ENCODE data around the gene UBAC2. TPM values are rescaled to one million over a fixed set of nuclear protein-coding genes. Genes with fewer than 3 reads are reported as not detected.

Gene UBAC2
- polyA plus RNA-seq, 4 donors, result 56.2 to 92.6 (median 76.0) TPM

DNA sequence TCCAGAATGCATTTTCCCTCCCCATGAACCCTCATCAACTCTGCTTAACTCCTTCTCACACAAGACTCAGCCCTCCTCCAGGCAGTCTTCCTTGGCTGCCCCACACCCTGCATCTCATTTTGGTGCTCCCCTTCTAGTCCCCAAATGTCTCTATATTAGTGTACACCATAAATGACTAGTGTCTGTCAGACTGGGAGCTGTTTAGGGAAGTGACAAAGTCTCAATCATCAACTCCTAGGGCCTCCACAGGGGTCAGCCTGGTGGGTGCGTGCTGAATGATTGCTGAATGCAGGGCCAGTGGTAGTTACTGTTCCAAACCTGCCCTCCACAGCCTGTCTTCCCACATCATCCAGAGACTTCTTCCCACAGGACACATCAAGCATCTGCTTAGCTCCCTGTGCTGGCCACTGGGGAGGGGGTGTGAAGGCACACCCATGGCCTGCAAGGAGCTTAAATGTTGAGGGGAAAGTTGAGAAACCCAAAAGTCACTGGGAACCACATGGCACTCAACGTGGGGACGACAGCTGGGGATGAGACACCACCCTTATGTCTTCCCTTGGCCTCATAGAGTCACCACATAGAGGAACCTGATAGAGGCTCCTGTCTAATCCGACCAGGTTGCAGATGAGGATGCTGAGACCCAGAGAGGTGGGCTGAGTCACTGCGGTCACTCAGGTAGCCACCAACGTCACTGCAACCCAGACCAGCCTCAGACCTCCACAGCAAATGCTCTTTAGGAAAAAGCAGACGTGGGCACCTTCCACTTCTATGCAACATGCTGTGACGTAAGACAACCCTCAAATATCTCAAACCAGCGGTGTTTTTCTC, 221.3 kb downstream of the UBAC2 start:
- FAIRE-seq (no peak), DNase-seq (no peak)
- 73 to 82% (median 79%) methylated on average over 9 of the region's 9 CpGs for WGBS, 3 donors
- Histone ChIP-seq H3K27ac (ENCODE audit: low read depth in 1 of 3, low read length in 2 of 3) (no peak overlapping the region), H3K4me3 (ENCODE audit: low read depth in 1 of 3, low read length in 3 of 3) (no peak overlapping the region), H3K4me1 (ENCODE audit: control insufficient read depth in 3 of 3, insufficient read depth in 2 of 3, low read depth in 1 of 3, low read length in 2 of 3) (peaks cover 0 to 4% (median 0%) of the 10 kb centered on the region in 3 donors), H3K27me3 (ENCODE audit: control insufficient read depth in 3 of 3, insufficient read depth in 3 of 3, low read length in 3 of 3) (peaks cover 0 to 4% (median 0%) of the 10 kb centered on the region in 3 donors), H3K36me3 (ENCODE audit: control insufficient read depth in 3 of 3, insufficient read depth in 2 of 3, low read depth in 1 of 3, low read length in 3 of 3) (no peaks in the 10 kb centered on the region), H3K9me3 (ENCODE audit: control insufficient read depth in 2 of 2, insufficient read depth in 1 of 2, low read depth in 1 of 2, low read length in 1 of 2) (no peaks in the 10 kb centered on the region)

DNA sequence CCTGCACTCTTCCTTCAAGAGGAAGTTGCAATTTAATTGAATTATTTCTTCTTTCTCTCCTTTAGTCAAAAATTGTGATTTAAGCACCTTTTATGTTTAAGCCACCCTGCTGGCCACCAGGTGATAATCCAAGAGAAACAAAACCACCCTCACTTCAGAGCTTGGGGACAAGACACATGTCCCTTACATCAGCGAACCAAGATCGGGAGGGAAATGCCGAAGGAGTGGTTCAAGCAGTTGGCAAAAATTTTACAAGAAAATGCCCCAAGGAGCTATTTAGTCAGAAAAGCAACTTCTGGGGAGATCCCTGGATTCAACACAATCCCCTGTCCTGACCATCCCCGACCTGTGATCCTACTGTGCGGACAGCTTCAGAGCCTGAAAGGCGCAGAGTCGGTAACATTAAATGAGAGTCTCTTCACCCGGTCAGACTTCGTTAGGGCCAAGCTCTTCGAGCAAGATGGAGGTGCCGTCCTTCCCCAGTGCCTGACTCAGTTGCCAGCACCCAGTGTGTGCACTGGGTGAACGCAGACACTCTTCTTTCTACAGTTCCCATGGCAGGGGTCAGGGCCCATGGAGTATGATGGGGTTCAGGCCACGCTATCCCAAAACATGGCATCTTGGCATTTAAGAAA, 222.0 kb downstream of the UBAC2 start:
- H3K9me3 ChIP-seq (ENCODE audit: control insufficient read depth in 2 of 2, insufficient read depth in 1 of 2, low read depth in 1 of 2, low read length in 1 of 2), result no peaks in the 10 kb centered on the region
- no peak for DNase-seq
- no peaks in the 10 kb centered on the region for H3K36me3 ChIP-seq (ENCODE audit: control insufficient read depth in 3 of 3, insufficient read depth in 2 of 3, low read depth in 1 of 3, low read length in 3 of 3)
- H3K4me3 ChIP-seq (ENCODE audit: low read depth in 1 of 3, low read length in 3 of 3), result no peak overlapping the region
- no peak overlapping the region for H3K27ac ChIP-seq (ENCODE audit: low read depth in 1 of 3, low read length in 2 of 3)
- peaks cover 0 to 4% (median 0%) of the 10 kb centered on the region in 3 donors for H3K4me1 ChIP-seq (ENCODE audit: control insufficient read depth in 3 of 3, insufficient read depth in 2 of 3, low read depth in 1 of 3, low read length in 2 of 3)
- WGBS, 3 donors, result 95 to 96% (median 95%) methylated on average over 13 of the region's 13 CpGs
- H3K27me3 ChIP-seq (ENCODE audit: control insufficient read depth in 3 of 3, insufficient read depth in 3 of 3, low read length in 3 of 3), result peaks cover 0 to 4% (median 0%) of the 10 kb centered on the region in 3 donors
- no peak for FAIRE-seq

DNA sequence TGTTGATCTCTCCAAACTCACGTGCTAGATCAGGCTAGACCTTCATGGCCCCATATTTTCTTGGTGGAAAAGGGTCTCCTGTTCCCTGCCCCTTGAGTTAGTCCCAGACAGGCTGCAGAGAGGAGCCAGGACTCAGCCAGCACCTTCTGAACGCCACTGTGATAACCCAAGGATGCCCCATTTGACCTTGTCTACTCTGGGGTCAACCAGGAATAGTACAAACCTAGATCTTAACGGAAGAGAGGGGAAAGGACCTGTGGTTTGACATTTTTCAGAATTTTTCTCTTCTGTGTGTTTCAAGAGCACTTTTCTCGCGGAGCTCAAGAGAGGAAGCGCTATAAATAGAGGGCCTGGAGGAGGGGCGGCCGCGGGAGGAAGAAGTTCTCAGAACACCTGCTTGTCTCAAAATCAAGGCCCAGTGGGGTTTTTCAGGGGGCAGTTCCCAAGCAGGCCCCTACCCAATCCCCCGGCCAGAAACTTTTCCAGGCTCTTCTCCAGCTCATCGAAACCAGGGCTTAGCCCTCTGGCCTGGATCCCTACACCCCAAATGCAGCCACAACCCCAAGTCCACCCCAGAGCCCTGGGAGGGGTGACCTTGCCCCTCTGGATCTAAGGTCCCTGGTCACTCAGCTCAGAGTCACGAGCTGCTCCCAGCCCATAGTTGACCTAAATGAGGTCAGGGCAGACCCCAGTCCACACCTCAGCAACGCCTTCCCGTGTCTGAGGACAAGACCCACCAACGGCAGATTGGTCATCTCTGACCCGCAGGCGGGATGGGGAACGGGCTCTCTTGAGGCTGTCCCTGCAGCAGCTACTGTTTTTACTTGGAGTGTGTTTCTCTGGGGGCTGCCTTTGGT, 225.1 kb downstream of the UBAC2 start:
- Histone ChIP-seq H3K27me3 (ENCODE audit: control insufficient read depth in 3 of 3, insufficient read depth in 3 of 3, low read length in 3 of 3) (peaks cover 0 to 4% (median 0%) of the 10 kb centered on the region in 3 donors), H3K4me1 (ENCODE audit: control insufficient read depth in 3 of 3, insufficient read depth in 2 of 3, low read depth in 1 of 3, low read length in 2 of 3) (peaks cover 0 to 2% (median 0%) of the 10 kb centered on the region in 3 donors), H3K27ac (ENCODE audit: low read depth in 1 of 3, low read length in 2 of 3) (peak overlapping the region; percentile 9 to 62 (median 38)), H3K4me3 (ENCODE audit: low read depth in 1 of 3, low read length in 3 of 3) (no peak overlapping the region), H3K36me3 (ENCODE audit: control insufficient read depth in 3 of 3, insufficient read depth in 2 of 3, low read depth in 1 of 3, low read length in 3 of 3) (no peaks in the 10 kb centered on the region), H3K9me3 (ENCODE audit: control insufficient read depth in 2 of 2, insufficient read depth in 1 of 2, low read depth in 1 of 2, low read length in 1 of 2) (peaks cover 0 to 2% of the 10 kb centered on the region in 2 donors)
- FAIRE-seq, result no peak
- peak in 1 of 2 donors; percentile 49 for DNase-seq
- 64 to 84% (median 73%) methylated on average over 18 of the region's 18 CpGs for WGBS, 3 donors

DNA sequence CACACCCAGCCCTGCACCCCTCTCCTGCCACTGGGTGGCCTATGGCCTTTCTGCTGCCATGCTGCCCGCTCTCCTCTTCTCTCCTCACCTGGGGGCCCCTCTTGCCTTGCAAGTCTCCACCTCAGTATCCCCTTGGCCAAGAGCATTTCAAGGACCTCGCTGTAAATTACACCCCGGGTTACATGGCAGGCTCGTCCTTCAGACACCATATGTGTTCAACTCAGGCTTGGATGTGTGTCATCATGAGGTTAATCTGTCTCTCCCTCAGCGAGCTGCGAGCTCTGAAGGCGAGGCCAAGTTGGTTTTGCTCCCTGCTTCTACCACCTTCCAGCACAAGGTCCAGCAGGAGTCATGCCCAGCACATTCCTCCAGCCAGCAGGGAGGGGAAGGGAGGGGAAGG, 225.8 kb downstream of the UBAC2 start:
- peaks cover 0 to 2% (median 0%) of the 10 kb centered on the region in 3 donors for H3K4me1 ChIP-seq (ENCODE audit: control insufficient read depth in 3 of 3, insufficient read depth in 2 of 3, low read depth in 1 of 3, low read length in 2 of 3)
- 61 to 75% (median 62%) methylated on average over 7 of the region's 7 CpGs for WGBS, 3 donors
- no peak overlapping the region for H3K4me3 ChIP-seq (ENCODE audit: low read depth in 1 of 3, low read length in 3 of 3)
- no peak for FAIRE-seq
- no peaks in the 10 kb centered on the region for H3K36me3 ChIP-seq (ENCODE audit: control insufficient read depth in 3 of 3, insufficient read depth in 2 of 3, low read depth in 1 of 3, low read length in 3 of 3)
- peaks cover 0 to 4% (median 0%) of the 10 kb centered on the region in 3 donors for H3K27me3 ChIP-seq (ENCODE audit: control insufficient read depth in 3 of 3, insufficient read depth in 3 of 3, low read length in 3 of 3)
- peaks cover 0 to 2% of the 10 kb centered on the region in 2 donors for H3K9me3 ChIP-seq (ENCODE audit: control insufficient read depth in 2 of 2, insufficient read depth in 1 of 2, low read depth in 1 of 2, low read length in 1 of 2)
- no peak for DNase-seq
- H3K27ac ChIP-seq (ENCODE audit: low read depth in 1 of 3, low read length in 2 of 3), result peak overlapping the region in 1 of 3 donors; percentile 46

DNA sequence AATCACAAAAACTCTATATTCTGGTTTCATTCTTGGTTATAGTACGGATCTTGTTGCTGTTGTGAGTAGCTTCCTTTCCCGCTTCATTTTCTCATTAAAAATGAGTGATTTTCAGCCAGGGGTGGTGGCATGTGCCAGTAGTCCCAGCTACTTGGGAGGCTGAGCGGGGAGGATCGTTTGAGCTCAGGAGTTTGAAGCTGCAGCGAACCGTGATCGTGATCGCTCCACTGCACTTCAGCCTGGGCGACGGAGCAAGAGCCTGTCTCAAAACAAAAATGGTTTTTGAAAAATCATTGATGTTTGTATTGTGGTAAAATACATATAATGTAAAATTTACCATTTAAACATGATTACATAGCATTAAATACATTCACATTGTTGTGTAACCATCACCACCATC, 229.0 kb downstream of the UBAC2 start:
- FAIRE-seq, result no peak
- no peak for DNase-seq
- Histone ChIP-seq H3K36me3 (ENCODE audit: control insufficient read depth in 3 of 3, insufficient read depth in 2 of 3, low read depth in 1 of 3, low read length in 3 of 3) (no peaks in the 10 kb centered on the region), H3K9me3 (ENCODE audit: control insufficient read depth in 2 of 2, insufficient read depth in 1 of 2, low read depth in 1 of 2, low read length in 1 of 2) (peaks cover 0 to 2% of the 10 kb centered on the region in 2 donors), H3K4me1 (ENCODE audit: control insufficient read depth in 3 of 3, insufficient read depth in 2 of 3, low read depth in 1 of 3, low read length in 2 of 3) (peaks cover 0 to 4% (median 0%) of the 10 kb centered on the region in 3 donors), H3K27me3 (ENCODE audit: control insufficient read depth in 3 of 3, insufficient read depth in 3 of 3, low read length in 3 of 3) (no peaks in the 10 kb centered on the region), H3K27ac (ENCODE audit: low read depth in 1 of 3, low read length in 2 of 3) (no peak overlapping the region), H3K4me3 (ENCODE audit: low read depth in 1 of 3, low read length in 3 of 3) (no peak overlapping the region)
- WGBS, 3 donors, result 92 to 96% (median 94%) methylated on average over 10 of the region's 10 CpGs

DNA sequence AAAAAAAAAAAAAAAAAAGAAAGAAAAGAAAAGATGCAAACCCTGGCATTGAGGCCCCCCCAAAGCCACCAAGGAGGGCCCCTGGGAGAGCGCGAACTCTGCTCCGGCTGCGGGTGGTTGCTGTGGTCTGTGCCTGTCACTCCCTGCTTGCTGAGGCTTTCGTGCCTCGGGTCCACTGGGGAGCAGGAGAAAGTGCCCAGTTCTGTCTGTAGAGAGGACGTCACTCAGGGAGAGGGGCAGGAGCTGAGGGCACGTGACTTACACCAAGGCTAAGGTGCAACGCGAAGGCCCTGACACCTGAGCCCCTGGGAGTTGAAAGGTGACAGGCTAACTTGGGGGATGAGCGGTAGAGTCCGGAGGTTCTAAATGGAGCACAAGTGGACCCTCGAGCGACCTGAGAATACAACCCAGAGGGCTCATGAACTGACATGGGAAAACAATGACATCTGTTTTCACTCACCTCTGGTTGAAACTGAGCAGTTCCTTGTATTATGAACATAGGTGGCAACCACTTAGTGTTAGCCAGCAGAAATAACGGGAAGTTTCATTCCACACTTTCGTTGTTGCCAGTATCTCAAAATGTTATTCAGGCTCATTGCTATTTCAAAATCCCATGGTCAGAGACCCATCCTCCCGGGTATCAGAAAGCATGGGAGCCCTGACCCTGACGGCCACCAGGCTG, 231.4 kb downstream of the UBAC2 start:
- WGBS, 3 donors, result 68 to 85% (median 72%) methylated on average over 18 of the region's 18 CpGs
- H3K27ac ChIP-seq (ENCODE audit: low read depth in 1 of 3, low read length in 2 of 3), result peak overlapping the region in 1 of 3 donors; percentile 72
- peaks cover 0 to 2% of the 10 kb centered on the region in 2 donors for H3K9me3 ChIP-seq (ENCODE audit: control insufficient read depth in 2 of 2, insufficient read depth in 1 of 2, low read depth in 1 of 2, low read length in 1 of 2)
- no peak overlapping the region for H3K4me3 ChIP-seq (ENCODE audit: low read depth in 1 of 3, low read length in 3 of 3)
- no peaks in the 10 kb centered on the region for H3K27me3 ChIP-seq (ENCODE audit: control insufficient read depth in 3 of 3, insufficient read depth in 3 of 3, low read length in 3 of 3)
- H3K36me3 ChIP-seq (ENCODE audit: control insufficient read depth in 3 of 3, insufficient read depth in 2 of 3, low read depth in 1 of 3, low read length in 3 of 3), result no peaks in the 10 kb centered on the region
- DNase-seq (no peak), FAIRE-seq (no peak)
- peaks cover 0 to 5% (median 2%) of the 10 kb centered on the region in 3 donors for H3K4me1 ChIP-seq (ENCODE audit: control insufficient read depth in 3 of 3, insufficient read depth in 2 of 3, low read depth in 1 of 3, low read length in 2 of 3)

DNA sequence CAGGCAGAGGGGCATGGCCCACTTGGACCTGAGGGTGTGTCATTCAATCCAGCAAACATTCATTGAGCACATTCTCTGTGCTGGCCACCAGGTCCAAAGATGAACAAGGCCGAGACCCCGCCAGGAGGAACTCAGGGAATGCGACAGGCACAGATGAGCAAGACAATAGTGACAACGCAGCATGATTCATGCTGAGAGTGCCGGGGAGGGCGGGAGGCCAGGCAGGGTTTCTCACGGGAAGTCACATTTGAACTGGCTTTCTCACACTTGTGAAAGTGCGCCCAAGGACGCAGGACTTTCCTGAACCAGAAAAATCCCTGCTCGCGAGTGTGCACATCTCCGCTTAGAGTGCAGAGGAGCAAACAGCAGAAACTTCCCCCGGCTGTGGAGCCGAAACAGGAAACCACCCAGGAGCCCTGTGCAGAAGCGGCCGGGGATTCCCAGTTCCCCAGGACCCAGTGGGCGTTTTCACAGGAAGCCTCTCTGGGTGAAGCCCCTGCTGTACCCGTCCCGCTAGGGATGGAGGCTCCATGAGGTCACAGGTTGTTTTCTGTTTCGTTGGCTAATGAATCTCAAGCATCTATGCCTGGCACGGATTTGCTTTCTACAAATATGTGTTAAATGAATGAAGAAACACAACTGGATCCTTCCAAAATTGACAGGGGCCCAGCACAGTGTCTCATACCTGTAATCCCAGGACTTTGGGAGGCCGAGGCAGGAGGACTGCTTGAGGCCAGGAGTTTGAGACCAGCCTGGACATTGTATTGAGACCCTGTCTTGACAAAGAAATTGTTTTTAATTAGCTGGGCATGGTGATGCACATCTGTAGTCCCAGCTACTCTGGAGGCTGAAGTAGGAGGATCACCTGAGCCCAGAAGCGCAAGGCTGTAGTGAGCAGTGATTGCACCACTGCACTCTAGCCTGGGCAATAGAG, 232.2 kb downstream of the UBAC2 start:
- Histone ChIP-seq H3K36me3 (ENCODE audit: control insufficient read depth in 3 of 3, insufficient read depth in 2 of 3, low read depth in 1 of 3, low read length in 3 of 3) (no peaks in the 10 kb centered on the region), H3K27ac (ENCODE audit: low read depth in 1 of 3, low read length in 2 of 3) (peak overlapping the region in 1 of 3 donors; percentile 72), H3K4me3 (ENCODE audit: low read depth in 1 of 3, low read length in 3 of 3) (no peak overlapping the region), H3K9me3 (ENCODE audit: control insufficient read depth in 2 of 2, insufficient read depth in 1 of 2, low read depth in 1 of 2, low read length in 1 of 2) (peaks cover 0 to 2% of the 10 kb centered on the region in 2 donors), H3K4me1 (ENCODE audit: control insufficient read depth in 3 of 3, insufficient read depth in 2 of 3, low read depth in 1 of 3, low read length in 2 of 3) (peaks cover 0 to 6% (median 2%) of the 10 kb centered on the region in 3 donors), H3K27me3 (ENCODE audit: control insufficient read depth in 3 of 3, insufficient read depth in 3 of 3, low read length in 3 of 3) (no peaks in the 10 kb centered on the region)
- 33 to 59% (median 39%) methylated on average over 23 of the region's 23 CpGs for WGBS, 3 donors
- FAIRE-seq (no peak), DNase-seq (peak; percentile 28 to 41)

All from small intestine (tissue), 7 donors.